Left ventricle myocardium inferior (tissue), 1 donor: Measurements from ENCODE around the gene TSR3. TPM values are rescaled to one million over a fixed set of nuclear protein-coding genes. Genes with fewer than 3 reads are reported as not detected.

Experiments
- DNase-seq: peaks from one replicate; pipeline ENCODE4 v3.0.0-alpha.2; 2020
- H3K27ac ChIP-seq: fragments of 200-600 bp; replicated peaks from 2 replicates; pipeline ENCODE4 v1.8.0; 2021
- H3K27me3 ChIP-seq: fragments of 200-600 bp; 2 replicates; pipeline ENCODE4 v1.8.0; 2021; ENCODE audit warnings: low read depth
- H3K36me3 ChIP-seq: fragments of 200-600 bp; 2 replicates; pipeline ENCODE4 v1.8.0; 2021
- H3K4me1 ChIP-seq: fragments of 200-600 bp; 2 replicates; pipeline ENCODE4 v1.8.0; 2021
- H3K4me3 ChIP-seq: fragments of 200-600 bp; 2 replicates; pipeline ENCODE4 v1.8.0; 2021; ENCODE audit warnings: mild to moderate bottlenecking, moderate library complexity
- H3K9me3 ChIP-seq: fragments of 200-600 bp; replicated peaks from 2 replicates; pipeline ENCODE4 v1.8.0; 2021
- CTCF ChIP-seq: fragments of 200-600 bp; IDR thresholded peaks from 2 replicates; pipeline ENCODE4 v1.8.0; 2021; ENCODE audit warnings: antibody characterized with exemption, mild to moderate bottlenecking, borderline replicate concordance
- intact Hi-C: fragments of 100-400 bp; cut with micrococcal nuclease; formaldehyde crosslinking; loops from one replicate; pipeline ENCODE4 v1.11.0; 2022
- total RNA-seq: library from RNA; stranded (reverse); fragmentation: NEBNext Ultra II Directional; extraction: Animal tissue kit (Norgen Biotek cat#: 25700); gene quantifications from one replicate; pipeline ENCODE4 v1.2.1, GENCODE V29; 2021
- donor health status: DM: no; HTN: yes; CAD: no; lungs with severe emphysema.

The TSR3 gene
- total RNA-seq, 1 donor from 2014 or later: 54.9 TPM

- H3K27me3 ChIP-seq: no peaks in the 10 kb centered on the region
- H3K27ac ChIP-seq: no peak overlapping the region
- peaks cover 97% of the 10 kb centered on the region for H3K36me3 ChIP-seq
- intact Hi-C loops: no loop called here
- H3K9me3 ChIP-seq: no peaks in the 10 kb centered on the region
- no peak for TF ChIP-seq CTCF
- no peak for DNase-seq
- no peak overlapping the region for H3K4me3 ChIP-seq
- peaks cover 6% of the 10 kb centered on the region for H3K4me1 ChIP-seq
Observed at GRCh38 chr16:1320658-1321240, 30.9 kb downstream of the TSR3 start.

GRCh38 chr16:1320097-1320496, 31.6 kb downstream of the TSR3 start:
- H3K4me3 ChIP-seq: no peak overlapping the region
- intact Hi-C loops: no loop called here

DNA sequence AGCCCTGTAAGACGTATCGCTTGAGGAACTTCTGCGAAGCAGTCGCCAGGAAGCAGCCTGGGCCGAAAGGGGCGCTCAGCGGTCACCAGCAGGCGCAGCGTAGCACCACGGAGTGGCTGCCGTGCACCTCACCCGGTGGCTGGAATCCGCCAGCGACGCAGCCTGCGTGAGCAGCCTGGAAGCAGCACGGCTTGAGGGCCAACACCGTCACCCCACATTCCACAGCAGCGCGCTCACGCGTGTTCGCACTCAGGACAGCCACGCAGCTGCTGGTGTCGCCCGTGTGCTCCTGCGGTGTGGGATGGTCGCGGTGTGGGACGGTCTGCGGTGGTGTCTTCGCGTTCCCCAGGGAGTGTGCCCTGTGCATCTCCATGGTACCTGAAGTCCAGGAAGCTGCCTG, 32.6 kb downstream of the TSR3 start:
- intact Hi-C loops: no loop called here

More at GRCh38 chr16:1320097-1320496, 31.6 kb downstream of the TSR3 start:
- Histone ChIP-seq H3K36me3 (peaks cover 97% of the 10 kb centered on the region), H3K27me3 (no peaks in the 10 kb centered on the region), H3K4me1 (no peaks in the 10 kb centered on the region), H3K27ac (no peak overlapping the region), H3K9me3 (no peaks in the 10 kb centered on the region)
- TF ChIP-seq CTCF: no peak
- no peak for DNase-seq

DNA sequence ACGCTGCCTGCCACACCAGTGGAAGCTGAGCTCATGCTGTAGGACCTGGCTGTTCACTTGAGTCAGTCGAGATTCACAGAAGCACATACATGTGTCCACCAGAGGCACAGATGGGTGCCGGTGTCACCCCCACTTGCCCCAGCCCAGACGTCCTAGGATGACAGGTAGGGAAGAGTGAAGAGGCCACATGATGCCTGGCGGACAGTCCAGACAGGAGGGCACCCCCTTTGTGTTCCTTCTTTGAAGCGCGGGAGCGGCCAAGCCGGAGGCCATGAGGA, 33.5 kb downstream of the TSR3 start:
- no peak overlapping the region for H3K27ac ChIP-seq
- TF ChIP-seq CTCF: no peak
- no peaks in the 10 kb centered on the region for H3K9me3 ChIP-seq
- intact Hi-C loops: no loop called here
- H3K27me3 ChIP-seq: no peaks in the 10 kb centered on the region
- DNase-seq: no peak
- H3K36me3 ChIP-seq: peaks cover 94% of the 10 kb centered on the region
- no peak overlapping the region for H3K4me3 ChIP-seq
- peaks cover 18% of the 10 kb centered on the region for H3K4me1 ChIP-seq

More for the DNA sequence above, 32.6 kb downstream of the TSR3 start:
- no peaks in the 10 kb centered on the region for H3K9me3 ChIP-seq
- TF ChIP-seq CTCF: no peak
- no peak for DNase-seq
- H3K4me1 ChIP-seq: peaks cover 10% of the 10 kb centered on the region
- no peak overlapping the region for H3K4me3 ChIP-seq
- no peak overlapping the region for H3K27ac ChIP-seq
- no peaks in the 10 kb centered on the region for H3K27me3 ChIP-seq
- H3K36me3 ChIP-seq: peaks cover 97% of the 10 kb centered on the region

GRCh38 chr16:1317479-1318267, 34.0 kb downstream of the TSR3 start:
- Histone ChIP-seq H3K4me1 (peaks cover 24% of the 10 kb centered on the region), H3K9me3 (no peaks in the 10 kb centered on the region), H3K27me3 (no peaks in the 10 kb centered on the region), H3K36me3 (peaks cover 88% of the 10 kb centered on the region), H3K4me3 (no peak overlapping the region), H3K27ac (no peak overlapping the region)
- TF ChIP-seq CTCF: no peak
- no peak for DNase-seq
- intact Hi-C loops: no loop called here
